ENCODE results near the gene KIF26B.

DNA sequence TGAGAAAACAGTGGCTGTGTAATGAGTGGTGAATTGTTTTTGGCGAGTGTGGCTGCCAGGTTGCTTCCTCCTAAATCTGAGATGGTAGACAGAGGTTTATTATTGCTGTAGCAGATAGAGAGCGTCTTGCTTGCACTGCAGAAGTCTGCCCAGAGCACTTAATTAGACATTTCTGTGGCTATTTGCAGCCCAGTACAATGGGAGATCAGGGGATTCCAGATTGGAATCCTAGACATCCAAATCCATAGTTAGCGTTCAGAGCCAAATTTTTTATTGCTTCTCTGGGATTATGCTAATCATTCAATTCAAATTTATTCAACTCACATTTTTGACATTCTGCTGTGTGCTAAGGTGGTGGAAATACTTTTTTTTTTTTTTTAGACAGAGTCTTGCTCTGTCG is 30.0 kb downstream of the KIF26B start:
- TF ChIP-seq RCOR1 (IDR thresholded peaks at IDR 0.05; ENCODE audit: insufficient replicate concordance, low read length) = no peak
- TF ChIP-seq POLR2A (IDR thresholded peaks at IDR 0.05; ENCODE audit: low read depth, low read length) = no peak
- no peak for TF ChIP-seq BHLHE40 (IDR thresholded peaks at IDR 0.05; ENCODE audit: low read depth, low read length)
- no peak for TF ChIP-seq FOS (IDR thresholded peaks at IDR 0.05; ENCODE audit: low read depth, low read length)
- TF ChIP-seq CTCF (conservative IDR thresholded peaks at IDR 0.05; ENCODE audit: low read depth, low read length) = no peak
- TF ChIP-seq RAD21 (IDR thresholded peaks at IDR 0.05; ENCODE audit: low read length) = no peak

Measured in IMR-90 (cell line).